K562 (cell line): ENCODE data around the gene EEF1A1. TPM values are rescaled to one million over a fixed set of nuclear protein-coding genes. Genes with fewer than 3 reads are reported as not detected.

Source experiments
- ATAC-seq: fragments of 200-7000 bp; cut with Tn5 transposase; 3 replicates; pipeline ENCODE4 v1.9.1; 2020; ENCODE audit warnings: moderate library complexity
- BruUV-seq: library from RNA; stranded (reverse); fragments of 400-500 nt; replicated peaks from 2 replicates; lab custom pipeline; 2021; lab: Mats Ljungman, UMichigan
- CTCF ChIA-PET: fragments of 300-600 bp; formaldehyde crosslinking; extraction: SDS; loops from one replicate; lab custom pipeline; 2021; ENCODE audit warnings: low intra/inter-chr PET ratio; lab: Yijun Ruan, JAX
- POLR2A ChIA-PET: fragments of 300-600, 350-650 bp; sonication (Branson Sonifier 250); formaldehyde crosslinking; extraction: SDS; loops from one replicate; lab custom pipeline; 2021; ENCODE audit warnings: antibody characterized with exemption, inconsistent platforms; lab: Yijun Ruan, JAX
- DNase-seq, 4 experiments: peaks; one replicate each; pipeline versions ENCODE4 v3.0.0 to v3.0.0-alpha.2; 2011 to 2018; ENCODE audit warnings: low spot score in 3 of 4, mixed read lengths in 3 of 4; ENCODE audit errors: extremely low read depth in 1 of 4
- FAIRE-seq: peaks from 2 replicates; lab custom pipeline; 2011; peaks lifted over from hg19 to GRCh38; lab: Jason Lieb, UNC
- H2AFZ ChIP-seq: 2 replicates; pipeline ENCODE4 v1.6.0; 2011; ENCODE audit warnings: low read depth, low read length, control low read depth, inconsistent platforms
- H3K27ac ChIP-seq: fragments of 200-600 bp; 3 replicates; pipeline ENCODE4 v1.8.0; 2011; ENCODE audit warnings: low read depth, mild to moderate bottlenecking, control low read depth, inconsistent platforms, low read length, moderate library complexity, mixed read lengths; ENCODE audit errors: extremely low read depth
- H3K27me3 ChIP-seq, 2 experiments: fragments of 300-600 bp in 1 of 2; 2 replicates in 1 of 2; 3 replicates in 1 of 2; pipeline versions ENCODE4 v1.6.0 to v1.8.0; 2011; ENCODE audit warnings: inconsistent platforms in 2 of 2, low read length in 2 of 2, mild to moderate bottlenecking in 1 of 2, mixed read lengths in 1 of 2, moderate library complexity in 1 of 2; ENCODE audit not compliant: control insufficient read depth in 2 of 2, insufficient read depth in 2 of 2
- H3K36me3 ChIP-seq: fragments of 300-600 bp; 3 replicates; pipeline ENCODE4 v1.8.0; 2011; ENCODE audit warnings: mild to moderate bottlenecking, low read length, inconsistent platforms; ENCODE audit not compliant: control insufficient read depth, insufficient read depth
- H3K4me1 ChIP-seq, 2 experiments: fragments of 200-600 bp in 1 of 2; replicated peaks in 1 of 2; 2 replicates in 1 of 2; 3 replicates in 1 of 2; pipeline versions ENCODE4 v1.5.1 to v1.8.0; 2011; ENCODE audit warnings: inconsistent platforms in 2 of 2, low read length in 2 of 2, mild to moderate bottlenecking in 1 of 2, mixed read lengths in 1 of 2, moderate library complexity in 1 of 2; ENCODE audit not compliant: control insufficient read depth in 2 of 2, insufficient read depth in 2 of 2
- H3K4me2 ChIP-seq: 2 replicates; pipeline ENCODE4 v1.6.1; 2011; ENCODE audit warnings: low read length, control low read depth, inconsistent platforms, mixed read lengths; ENCODE audit not compliant: insufficient read depth
- H3K4me3 ChIP-seq: fragments of 200-600 bp; sonication (generic), shearing (Covaris generic); 2 replicates; pipeline ENCODE4 v1.5.1; 2016; ENCODE audit warnings: control low read depth, inconsistent platforms
- H3K79me2 ChIP-seq: fragments of 200-600 bp; 3 replicates; pipeline ENCODE4 v1.8.0; 2011; ENCODE audit warnings: low read length, inconsistent platforms; ENCODE audit not compliant: control insufficient read depth, insufficient read depth
- H3K9ac ChIP-seq, 2 experiments: 2 replicates each; pipeline versions ENCODE4 v1.6.0 to v1.6.1; 2011; ENCODE audit warnings: low read depth in 2 of 2, low read length in 2 of 2, control low read depth in 1 of 2, inconsistent platforms in 1 of 2, mild to moderate bottlenecking in 1 of 2, mixed read lengths in 1 of 2; ENCODE audit not compliant: insufficient read depth in 1 of 2
- H3K9me1 ChIP-seq: one replicate; pipeline ENCODE4 v1.6.0; 2011; ENCODE audit warnings: inconsistent platforms, mild to moderate bottlenecking, low read length, moderate library complexity; ENCODE audit not compliant: control insufficient read depth, insufficient read depth
- H3K9me3 ChIP-seq: replicated peaks from 2 replicates; pipeline ENCODE4 v1.5.1; 2011; ENCODE audit warnings: low read depth, low read length, inconsistent platforms; ENCODE audit not compliant: control insufficient read depth, insufficient read depth
- H4K20me1 ChIP-seq: replicated peaks from 2 replicates; pipeline ENCODE4 v1.6.1; 2011; ENCODE audit warnings: low read length, inconsistent platforms, mixed read lengths; ENCODE audit not compliant: control insufficient read depth, insufficient read depth
- CCAR2 ChIP-seq: fragments of 200-400 bp; formaldehyde crosslinking; IDR thresholded peaks from 2 replicates; pipeline ENCODE4 v1.6.1; 2017; ENCODE audit warnings: mild to moderate bottlenecking, low read depth, low read length
- ETV6 ChIP-seq, 3 experiments: fragments of 150-350 bp in 1 of 3; sonication (generic) in 1 of 3; formaldehyde crosslinking in 1 of 3; IDR thresholded peaks; 2 replicates each; pipeline versions ENCODE4 v1.6.1 to v1.8.0; 2014 to 2022; ENCODE audit warnings: borderline replicate concordance in 2 of 3, low read depth in 2 of 3, antibody characterized with exemption in 1 of 3, low read length in 1 of 3, mild to moderate bottlenecking in 1 of 3, missing genetic modification reagents in 1 of 3
- FOXK1 ChIP-seq: sonication (generic); formaldehyde crosslinking; IDR thresholded peaks from 2 replicates; pipeline ENCODE4 v1.8.0; 2022; ENCODE audit warnings: missing genetic modification reagents, mild to moderate bottlenecking, borderline replicate concordance
- MTA3 ChIP-seq: fragments of 450-650 bp; formaldehyde crosslinking; IDR thresholded peaks from 2 replicates; pipeline ENCODE4 v1.6.1; 2017; ENCODE audit warnings: mild to moderate bottlenecking, borderline replicate concordance
- SREBF2 ChIP-seq: sonication (generic); formaldehyde crosslinking; IDR thresholded peaks from 2 replicates; pipeline ENCODE4 v1.4.0; 2020; ENCODE audit warnings: mild to moderate bottlenecking, missing genetic modification reagents
- STAG1 ChIP-seq: sonication (generic); formaldehyde crosslinking; IDR thresholded peaks from 2 replicates; pipeline ENCODE4 v1.5.0; 2020; ENCODE audit warnings: missing genetic modification reagents, borderline replicate concordance
- ZC3H11A ChIP-seq: IDR thresholded peaks from 2 replicates; pipeline ENCODE4 v1.6.1; 2012; ENCODE audit warnings: low read depth, low read length, improper control_type of control experiment
- ZNF778 ChIP-seq: fragments of 450-650 bp; formaldehyde crosslinking; IDR thresholded peaks from 2 replicates; pipeline ENCODE4 v1.4.0; 2020; ENCODE audit warnings: mild to moderate bottlenecking, moderate library complexity
- WGBS: fragments of 100-300 bp; shearing (Covaris generic); methylation state at CpG from one replicate; pipeline ENCODE4 v1.1.6; 2016; ENCODE audit warnings: low coverage, mixed read lengths; ENCODE audit not compliant: insufficient coverage; ENCODE audit errors: missing lambda C conversion rate; 5-methylcytosine and 5-hydroxymethylcytosine counted together
- in situ Hi-C: fragments of 300-500 bp; cut with MboI; formaldehyde crosslinking; loops from 4 replicates; pipeline ENCODE4 v1.15.0; 2018; ENCODE audit warnings: inconsistent platforms, mixed read lengths
- intact Hi-C: fragments of 100-400 bp; cut with micrococcal nuclease; formaldehyde crosslinking; loops from 2 replicates; pipeline ENCODE4 v1.14.2; 2022
- polyA plus RNA-seq, 8 experiments: library from polyadenylated mRNA; depleted of rRNA in 4 of 8; stranded (reverse) in 5 of 8; unstranded in 3 of 8; fragments of >200 nt; fragmentation: Nextera tagmentation in 2 of 8; fragmentation: Illumina TruSeq in 1 of 8; extraction: Ambion mirVana in 2 of 8; extraction: Trizol in 1 of 8; gene quantifications; 2 replicates each; pipeline versions ENCODE4 v1.2.1 to v1.2.3, GENCODE V29; 2011 to 2014; ENCODE audit warnings: inconsistent platforms in 1 of 8, missing spikeins in 1 of 8
- total RNA-seq, 7 experiments: library from RNA; depleted of rRNA in 6 of 7; stranded (reverse); fragments of >200 nt in 6 of 7; fragmentation: Illumina TruSeq in 2 of 7; extraction: Trizol in 2 of 7; gene quantifications; 2 replicates each; pipeline versions ENCODE4 v1.2.1 to v1.2.3, GENCODE V29; 2011 to 2021; ENCODE audit warnings: low replicate concordance in 1 of 7
- TF ChIP-seq, protein P1 (sequence below): sonication (generic); formaldehyde crosslinking; IDR thresholded peaks from 2 replicates; pipeline ENCODE4 v1.8.0; 2022; ENCODE audit warnings: mild to moderate bottlenecking, missing genetic modification reagents
- TF ChIP-seq, protein P2 (sequence below): sonication (generic); formaldehyde crosslinking; IDR thresholded peaks from 2 replicates; pipeline ENCODE4 v1.8.0; 2022; ENCODE audit warnings: mild to moderate bottlenecking, low read depth, missing genetic modification reagents
- TF ChIP-seq, protein P3 (sequence below), 2 experiments: fragments of 200-800 bp in 1 of 2; sonication (Bioruptor generic) in 1 of 2; sonication (generic) in 1 of 2; formaldehyde crosslinking in 1 of 2; IDR thresholded peaks in 1 of 2; conservative IDR thresholded peaks in 1 of 2; 2 replicates each; pipeline versions ENCODE4 v1.5.0 to v1.6.1; 2016 to 2020; ENCODE audit warnings: missing compliant biosample characterization in 1 of 2, missing genetic modification characterization in 1 of 2, missing genetic modification reagents in 1 of 2
- TF ChIP-seq, protein P4 (sequence below): fragments of 450-650 bp; formaldehyde crosslinking; IDR thresholded peaks from 2 replicates; pipeline ENCODE4 v1.4.0; 2020; ENCODE audit warnings: mild to moderate bottlenecking, moderate library complexity
- TF ChIP-seq, protein P5 (sequence below): conservative IDR thresholded peaks from 2 replicates; pipeline ENCODE4 v1.6.1; 2011; ENCODE audit warnings: low read depth, mild to moderate bottlenecking, low read length; ENCODE audit not compliant: control insufficient read depth

EEF1A1 gene
- total and polyA plus RNA-seq, 9 of the 15 experiments (the other 6 are each of a cell fraction or from before 2014, with no cell fraction given) = 6,453 to 17,323 (median 11,082) TPM

DNA sequence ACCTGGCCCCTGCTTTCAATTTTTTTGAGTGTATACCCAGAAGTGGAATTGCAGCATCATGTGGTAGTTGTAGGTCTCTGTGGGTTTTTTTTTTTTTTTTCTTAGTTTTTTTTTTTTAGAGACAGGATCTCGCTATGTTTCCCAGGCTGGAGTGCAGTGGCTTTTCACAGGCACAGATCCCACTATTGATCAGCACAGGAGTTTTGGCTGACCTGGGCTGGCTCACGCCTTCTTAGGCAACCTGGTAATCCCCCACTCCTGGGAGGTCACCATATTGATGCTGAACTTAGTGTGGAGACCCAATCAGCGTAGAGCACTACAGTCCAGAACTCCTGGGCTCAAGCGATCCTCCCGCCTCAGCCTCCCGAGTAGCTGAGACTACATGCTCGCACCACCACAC is 33.4 kb downstream of the EEF1A1 start (continued):
- TF ChIP-seq ZNF778 (CRISPR knock-in tag) (no peak), ZC3H11A (no peak)
- TF ChIP-seq, protein P1, sequence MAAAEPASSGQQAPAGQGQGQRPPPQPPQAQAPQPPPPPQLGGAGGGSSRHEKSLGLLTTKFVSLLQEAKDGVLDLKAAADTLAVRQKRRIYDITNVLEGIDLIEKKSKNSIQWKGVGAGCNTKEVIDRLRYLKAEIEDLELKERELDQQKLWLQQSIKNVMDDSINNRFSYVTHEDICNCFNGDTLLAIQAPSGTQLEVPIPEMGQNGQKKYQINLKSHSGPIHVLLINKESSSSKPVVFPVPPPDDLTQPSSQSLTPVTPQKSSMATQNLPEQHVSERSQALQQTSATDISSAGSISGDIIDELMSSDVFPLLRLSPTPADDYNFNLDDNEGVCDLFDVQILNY = no peak

DNA sequence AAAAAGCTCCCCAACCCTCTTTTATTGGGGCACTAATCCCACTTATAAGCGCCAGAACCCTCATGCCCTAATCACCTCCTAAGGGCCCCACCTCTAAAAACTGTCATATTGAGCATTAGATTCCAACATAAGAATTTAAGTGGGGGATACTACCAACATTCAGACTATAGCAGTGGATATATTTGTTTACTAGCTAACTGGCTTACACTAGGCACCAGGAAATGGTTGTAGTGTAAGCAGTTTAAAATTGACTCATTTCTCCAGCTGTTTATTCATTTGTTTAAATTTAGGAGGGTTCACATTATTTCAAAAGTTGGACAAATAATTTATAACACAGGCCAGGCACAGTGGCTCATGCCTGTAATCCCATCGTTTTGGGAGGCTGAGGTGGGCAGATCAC is 36.4 kb downstream of the EEF1A1 start:
- no peaks in the 10 kb centered on the region for H3K9me3 ChIP-seq
- DNase-seq (no peak), ATAC-seq (no peak), FAIRE-seq (no peak)
- H3K9ac ChIP-seq = no peak overlapping the region
- no peaks in the 10 kb centered on the region for H3K4me1 ChIP-seq
- no peaks in the 10 kb centered on the region for H4K20me1 ChIP-seq
- no peak overlapping the region for H2AFZ ChIP-seq
- CTCF ChIA-PET = no interaction called here
- no peaks in the 10 kb centered on the region for H3K79me2 ChIP-seq
- POLR2A ChIA-PET = interaction anchor here (1.2 to 2.3 kb wide), 4 partner anchors 9 to 23 kb away, joined by 3 to 5 read pairs (median 5); partner anchors contain the start of gene MTO1
- WGBS = 96% methylated on average over 2 of the region's 2 CpGs
- no peaks in the 10 kb centered on the region for H3K27me3 ChIP-seq
- no peaks in the 10 kb centered on the region for H3K9me1 ChIP-seq
- intact Hi-C loops (no loop called here), in situ Hi-C loops (no loop called here)
- no peak overlapping the region for H3K4me2 ChIP-seq
- H3K36me3 ChIP-seq = peaks cover 87% of the 10 kb centered on the region
- no peak overlapping the region for H3K27ac ChIP-seq
- no peak overlapping the region for H3K4me3 ChIP-seq
- BruUV-seq = no TSS peak
- TF ChIP-seq ETV6 (IDR thresholded peaks at IDR 0.05; ENCODE audit: borderline replicate concordance in 1 of 2, low read depth in 2 of 2, low read length in 1 of 2) = no peak
- TF ChIP-seq ETV6 (CRISPR knock-in tag; IDR thresholded peaks at IDR 0.05; ENCODE audit: borderline replicate concordance) = no peak
- TF ChIP-seq SREBF2 (CRISPR knock-in tag) = no peak
- no peak for TF ChIP-seq MTA3
- TF ChIP-seq, protein P2, sequence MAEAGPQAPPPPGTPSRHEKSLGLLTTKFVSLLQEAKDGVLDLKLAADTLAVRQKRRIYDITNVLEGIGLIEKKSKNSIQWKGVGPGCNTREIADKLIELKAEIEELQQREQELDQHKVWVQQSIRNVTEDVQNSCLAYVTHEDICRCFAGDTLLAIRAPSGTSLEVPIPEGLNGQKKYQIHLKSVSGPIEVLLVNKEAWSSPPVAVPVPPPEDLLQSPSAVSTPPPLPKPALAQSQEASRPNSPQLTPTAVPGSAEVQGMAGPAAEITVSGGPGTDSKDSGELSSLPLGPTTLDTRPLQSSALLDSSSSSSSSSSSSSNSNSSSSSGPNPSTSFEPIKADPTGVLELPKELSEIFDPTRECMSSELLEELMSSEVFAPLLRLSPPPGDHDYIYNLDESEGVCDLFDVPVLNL (CRISPR knock-in tag) = no peak
- TF ChIP-seq FOXK1 (CRISPR knock-in tag) = no peak
- TF ChIP-seq, protein P3, sequence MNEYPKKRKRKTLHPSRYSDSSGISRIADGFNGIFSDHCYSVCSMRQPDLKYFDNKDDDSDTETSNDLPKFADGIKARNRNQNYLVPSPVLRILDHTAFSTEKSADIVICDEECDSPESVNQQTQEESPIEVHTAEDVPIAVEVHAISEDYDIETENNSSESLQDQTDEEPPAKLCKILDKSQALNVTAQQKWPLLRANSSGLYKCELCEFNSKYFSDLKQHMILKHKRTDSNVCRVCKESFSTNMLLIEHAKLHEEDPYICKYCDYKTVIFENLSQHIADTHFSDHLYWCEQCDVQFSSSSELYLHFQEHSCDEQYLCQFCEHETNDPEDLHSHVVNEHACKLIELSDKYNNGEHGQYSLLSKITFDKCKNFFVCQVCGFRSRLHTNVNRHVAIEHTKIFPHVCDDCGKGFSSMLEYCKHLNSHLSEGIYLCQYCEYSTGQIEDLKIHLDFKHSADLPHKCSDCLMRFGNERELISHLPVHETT (CRISPR knock-in tag; conservative IDR thresholded peaks at IDR 0.05 in 1 of 2, IDR thresholded peaks at IDR 0.05 in 1 of 2) = no peak
- TF ChIP-seq STAG1 (CRISPR knock-in tag) = no peak
- TF ChIP-seq, protein P4, sequence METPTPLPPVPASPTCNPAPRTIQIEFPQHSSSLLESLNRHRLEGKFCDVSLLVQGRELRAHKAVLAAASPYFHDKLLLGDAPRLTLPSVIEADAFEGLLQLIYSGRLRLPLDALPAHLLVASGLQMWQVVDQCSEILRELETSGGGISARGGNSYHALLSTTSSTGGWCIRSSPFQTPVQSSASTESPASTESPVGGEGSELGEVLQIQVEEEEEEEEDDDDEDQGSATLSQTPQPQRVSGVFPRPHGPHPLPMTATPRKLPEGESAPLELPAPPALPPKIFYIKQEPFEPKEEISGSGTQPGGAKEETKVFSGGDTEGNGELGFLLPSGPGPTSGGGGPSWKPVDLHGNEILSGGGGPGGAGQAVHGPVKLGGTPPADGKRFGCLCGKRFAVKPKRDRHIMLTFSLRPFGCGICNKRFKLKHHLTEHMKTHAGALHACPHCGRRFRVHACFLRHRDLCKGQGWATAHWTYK (CRISPR knock-in tag) = no peak
- TF ChIP-seq, protein P5, sequence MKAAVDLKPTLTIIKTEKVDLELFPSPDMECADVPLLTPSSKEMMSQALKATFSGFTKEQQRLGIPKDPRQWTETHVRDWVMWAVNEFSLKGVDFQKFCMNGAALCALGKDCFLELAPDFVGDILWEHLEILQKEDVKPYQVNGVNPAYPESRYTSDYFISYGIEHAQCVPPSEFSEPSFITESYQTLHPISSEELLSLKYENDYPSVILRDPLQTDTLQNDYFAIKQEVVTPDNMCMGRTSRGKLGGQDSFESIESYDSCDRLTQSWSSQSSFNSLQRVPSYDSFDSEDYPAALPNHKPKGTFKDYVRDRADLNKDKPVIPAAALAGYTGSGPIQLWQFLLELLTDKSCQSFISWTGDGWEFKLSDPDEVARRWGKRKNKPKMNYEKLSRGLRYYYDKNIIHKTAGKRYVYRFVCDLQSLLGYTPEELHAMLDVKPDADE = no peak
- no peak for TF ChIP-seq CCAR2
